K562 (cell line): Measurements from ENCODE around the gene PTPN9. TPM values are rescaled to one million over a fixed set of nuclear protein-coding genes. Genes with fewer than 3 reads are reported as not detected.

Source experiments
- ARHGAP35 ChIP-seq: fragments of 450-650 bp; IDR thresholded peaks from 2 replicates; pipeline ENCODE4 v1.6.1; 2018; ENCODE audit not compliant: partially characterized antibody
- CAMTA2 ChIP-seq: fragments of 250-450 bp; sonication (Bioruptor Pico); conservative IDR thresholded peaks from 2 replicates; pipeline ENCODE4 v1.5.1; 2022
- CBFB ChIP-seq: sonication (generic); formaldehyde crosslinking; IDR thresholded peaks from 2 replicates; pipeline ENCODE4 v1.4.0; 2020; ENCODE audit warnings: mild to moderate bottlenecking, missing genetic modification reagents
- CBX5 ChIP-seq: IDR thresholded peaks from 2 replicates; pipeline ENCODE4 v1.6.1; 2014; ENCODE audit warnings: low read depth, borderline replicate concordance
- CBX8 ChIP-seq: fragments of 200-600 bp; sonication (generic); IDR thresholded peaks from 2 replicates; pipeline ENCODE4 v1.6.1; 2012; ENCODE audit warnings: borderline replicate concordance, mixed run types, low read depth, mild to moderate bottlenecking, moderate library complexity, mixed read lengths, low read length, control low read depth, inconsistent platforms; ENCODE audit not compliant: poor library complexity, severe bottlenecking; ENCODE audit errors: extremely low read depth
- CHD1 ChIP-seq: fragments of 200-600 bp; sonication (generic); IDR thresholded peaks from one replicate; pipeline ENCODE4 v1.6.1; 2012; ENCODE audit warnings: mild to moderate bottlenecking, moderate library complexity, low read length, inconsistent platforms
- CSDE1 ChIP-seq, 2 experiments: fragments of 450-650 bp; IDR thresholded peaks; 2 replicates each; pipeline ENCODE4 v1.6.1; 2016; ENCODE audit warnings: mild to moderate bottlenecking in 1 of 2
- DDX20 ChIP-seq: fragments of 450-650 bp; IDR thresholded peaks from 2 replicates; pipeline ENCODE4 v1.6.1; 2016; ENCODE audit warnings: missing genetic modification characterization, low read depth, mild to moderate bottlenecking, missing compliant biosample characterization, moderate library complexity
- FOXM1 ChIP-seq, 2 experiments: fragments of 450-650 bp in 1 of 2; sonication (generic) in 1 of 2; formaldehyde crosslinking in 1 of 2; IDR thresholded peaks; 2 replicates each; pipeline versions ENCODE4 v1.6.1 to v1.9.0; 2017 to 2022; ENCODE audit warnings: low read depth in 2 of 2, mild to moderate bottlenecking in 2 of 2, missing genetic modification reagents in 1 of 2, moderate library complexity in 1 of 2
- GTF2F1 ChIP-seq: IDR thresholded peaks from 2 replicates; pipeline ENCODE4 v1.6.1; 2011; ENCODE audit warnings: low read depth, low read length, improper control_type of control experiment
- KAT2B ChIP-seq: IDR thresholded peaks from one replicate; pipeline ENCODE4 v1.6.1; 2012; ENCODE audit warnings: low read depth, mild to moderate bottlenecking, control low read depth, inconsistent platforms, low read length, moderate library complexity
- NKRF ChIP-seq: fragments of 450-650 bp; IDR thresholded peaks from 2 replicates; pipeline ENCODE4 v1.6.1; 2016; ENCODE audit warnings: borderline replicate concordance
- POLR2A ChIP-seq: fragments of 450-650 bp; conservative IDR thresholded peaks from 2 replicates; pipeline ENCODE4 v1.6.1; 2016
- SP1 ChIP-seq: sonication (generic); formaldehyde crosslinking; IDR thresholded peaks from 2 replicates; pipeline ENCODE4 v1.8.1; 2022; ENCODE audit warnings: mild to moderate bottlenecking, missing genetic modification reagents
- TAF1 ChIP-seq: IDR thresholded peaks from 2 replicates; pipeline ENCODE4 v1.6.1; 2011; ENCODE audit warnings: mild to moderate bottlenecking, low read length, moderate library complexity; ENCODE audit not compliant: insufficient read depth, control insufficient read depth, severe bottlenecking; ENCODE audit errors: extremely low read depth
- THRB ChIP-seq: fragments of 450-650 bp; formaldehyde crosslinking; conservative IDR thresholded peaks from 2 replicates; pipeline ENCODE4 v1.4.0; 2022; ENCODE audit warnings: mild to moderate bottlenecking, missing genetic modification characterization
- ZFP91 ChIP-seq: sonication (generic); formaldehyde crosslinking; IDR thresholded peaks from 2 replicates; pipeline ENCODE4 v1.8.0; 2022; ENCODE audit warnings: mild to moderate bottlenecking, missing genetic modification reagents
- ZNF121 ChIP-seq: sonication (generic); formaldehyde crosslinking; conservative IDR thresholded peaks from 2 replicates; pipeline ENCODE4 v1.8.0; 2022; ENCODE audit warnings: missing genetic modification reagents
- ZNF124 ChIP-seq: sonication (generic); formaldehyde crosslinking; IDR thresholded peaks from 2 replicates; pipeline ENCODE4 v1.8.1; 2022; ENCODE audit warnings: missing genetic modification reagents
- ZNF436 ChIP-seq: fragments of 250-450, 450-650 bp; sonication (Bioruptor Pico); formaldehyde crosslinking; IDR thresholded peaks from 2 replicates; pipeline ENCODE4 v1.7.0; 2020; ENCODE audit warnings: mild to moderate bottlenecking
- ZNF589 ChIP-seq: fragments of 200-800 bp; sonication (Bioruptor generic); IDR thresholded peaks from 2 replicates; pipeline ENCODE4 v1.6.1; 2016; ENCODE audit warnings: low read depth, missing genetic modification characterization, missing compliant biosample characterization
- ZNF668 ChIP-seq: fragments of 250-450 bp; sonication (Bioruptor Pico); IDR thresholded peaks from 2 replicates; pipeline ENCODE4 v1.8.0; 2022; ENCODE audit warnings: mild to moderate bottlenecking, inconsistent platforms
- polyA plus RNA-seq, 8 experiments: library from polyadenylated mRNA; depleted of rRNA in 4 of 8; stranded (reverse) in 5 of 8; unstranded in 3 of 8; fragments of >200 nt; fragmentation: Nextera tagmentation in 2 of 8; fragmentation: Illumina TruSeq in 1 of 8; extraction: Ambion mirVana in 2 of 8; extraction: Trizol in 1 of 8; gene quantifications; 2 replicates each; pipeline versions ENCODE4 v1.2.1 to v1.2.3, GENCODE V29; 2011 to 2014; ENCODE audit warnings: inconsistent platforms in 1 of 8, missing spikeins in 1 of 8
- total RNA-seq, 7 experiments: library from RNA; depleted of rRNA in 6 of 7; stranded (reverse); fragments of >200 nt in 6 of 7; fragmentation: Illumina TruSeq in 2 of 7; extraction: Trizol in 2 of 7; gene quantifications; 2 replicates each; pipeline versions ENCODE4 v1.2.1 to v1.2.3, GENCODE V29; 2011 to 2021; ENCODE audit warnings: low replicate concordance in 1 of 7

PTPN9 gene
- total and polyA plus RNA-seq, 9 of the 15 experiments (the other 6 are each of a cell fraction or from before 2014, with no cell fraction given) = 5.0 to 24.0 (median 14.2) TPM

DNA sequence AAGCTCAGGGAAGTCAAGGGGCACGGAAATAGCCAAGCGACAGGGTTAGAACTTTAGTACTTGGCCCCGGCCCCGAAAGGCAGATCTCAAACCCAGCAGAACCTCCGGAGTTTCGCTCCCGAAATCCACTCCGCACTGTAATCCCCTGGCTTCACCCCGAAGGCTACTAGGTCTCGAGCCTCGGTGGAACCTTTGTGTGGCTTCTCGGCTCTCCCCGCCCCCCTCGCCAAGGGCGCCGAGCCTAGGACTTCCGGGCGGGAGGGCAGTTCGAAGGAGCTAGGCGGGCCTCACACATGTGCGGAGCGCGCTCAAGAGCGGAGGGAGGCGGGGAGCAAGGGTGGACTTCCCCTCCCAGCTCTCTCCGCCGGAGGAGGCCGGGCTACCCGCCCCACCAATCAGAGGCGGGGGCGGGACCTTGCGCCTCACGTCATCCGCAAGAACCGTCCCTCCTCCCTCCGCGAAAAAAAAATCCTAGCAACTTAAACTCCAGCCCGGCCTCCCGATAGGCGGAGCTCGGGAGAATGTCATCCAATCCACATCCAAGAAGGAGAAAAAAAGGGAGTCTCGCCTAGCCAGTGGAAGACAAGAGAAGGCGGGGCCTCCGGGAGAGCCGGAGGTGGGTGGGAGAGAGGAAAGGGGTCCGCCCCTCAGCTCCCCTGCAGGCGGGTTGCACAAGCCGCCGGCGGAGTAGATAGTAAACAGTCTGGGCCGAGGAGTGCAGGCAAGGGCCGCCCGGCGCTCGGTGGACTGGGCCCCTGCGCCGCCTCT lies 125.2 kb downstream of the PTPN9 start (continued):
- TF ChIP-seq NKRF = peak; percentile 89
- peak; percentile 27; the same call in 1 of the 2 replicates for TF ChIP-seq FOXM1 (IDR thresholded peaks at IDR 0.05; ENCODE audit: low read depth)
- TF ChIP-seq FOXM1 (CRISPR knock-in tag; IDR thresholded peaks at IDR 0.05; ENCODE audit: low read depth) = no peak
- TF ChIP-seq THRB (CRISPR knock-in tag) = no peak
- TF ChIP-seq CBX5 = no peak
- peak; percentile 87 for TF ChIP-seq POLR2A
- TF ChIP-seq CSDE1 (IDR thresholded peaks at IDR 0.05) = no peak
- TF ChIP-seq ZNF436 (CRISPR knock-in tag) = no peak
- no peak for TF ChIP-seq ZNF589 (CRISPR knock-in tag)
- TF ChIP-seq DDX20 (tag) = no peak
- TF ChIP-seq ARHGAP35 = no peak
- no peak for TF ChIP-seq CBFB (CRISPR knock-in tag)
- peak; percentile 87 for TF ChIP-seq SP1
- no peak for TF ChIP-seq ZNF668 (CRISPR knock-in tag)
- TF ChIP-seq ZFP91 (CRISPR knock-in tag) = no peak
- no peak for TF ChIP-seq CBX8
- TF ChIP-seq TAF1 = peak; percentile 91
- no peak for TF ChIP-seq ZNF124
- peak; percentile 47 for TF ChIP-seq CHD1
- no peak for TF ChIP-seq ZNF121 (CRISPR knock-in tag)
- TF ChIP-seq GTF2F1 = no peak; the same call in 1 of the 2 replicates
- TF ChIP-seq KAT2B = no peak
- no peak for TF ChIP-seq CAMTA2 (CRISPR knock-in tag)
